ENCODE results near the gene DHX36. TPM values are rescaled to one million over a fixed set of nuclear protein-coding genes. Genes with fewer than 3 reads are reported as not detected.

DHX36 gene
- total RNA-seq, 1 donor from 2014 or later, result 91.8 TPM

- Histone ChIP-seq H4K20me1 (ENCODE audit: low read depth) (peaks cover 5% of the 10 kb centered on the region), H3F3A (ENCODE audit: low read depth) (no peaks in the 10 kb centered on the region), H3K27ac (no peak overlapping the region), H3K4me3 (no peak overlapping the region), H3K36me3 (peaks cover 46% of the 10 kb centered on the region), H3K4me1 (no peaks in the 10 kb centered on the region), H3K27me3 (no peaks in the 10 kb centered on the region), H3K79me2 (ENCODE audit: low read depth) (peaks cover 23% of the 10 kb centered on the region), H3K4me2 (no peak overlapping the region), H3K9me3 (ENCODE audit: low read depth) (no peaks in the 10 kb centered on the region), H3K9ac (no peak overlapping the region), H2AFZ (replicated peaks) (no peak overlapping the region)
- DNase-seq (ENCODE audit: low spot score), result no peak
- TF ChIP-seq EZH2 (IDR thresholded peaks at IDR 0.05) (no peak), CTCF (IDR thresholded peaks at IDR 0.05) (no peak), EZH2phosphoT487 (IDR thresholded peaks at IDR 0.05) (no peak)
- Mint-ChIP-seq H3K4me3 (no peak overlapping the region), H3K36me3 (peaks cover 32% of the 10 kb centered on the region), H3K4me1 (no peaks in the 10 kb centered on the region), H3K27me3 (ENCODE audit: insufficient read depth, low read depth) (no peaks in the 10 kb centered on the region), H3K9me3 (peaks cover 2% of the 10 kb centered on the region), H3K27ac (no peak overlapping the region)
Observed at GRCh38 chr3:154274348-154274747, 49.9 kb downstream of the DHX36 start.

GRCh38 chr3:154273381-154273780 lies 50.9 kb downstream of the DHX36 start:
- DNase-seq (ENCODE audit: low spot score), result no peak
- Mint-ChIP-seq H3K4me1 (no peaks in the 10 kb centered on the region), H3K27ac (no peak overlapping the region), H3K27me3 (ENCODE audit: insufficient read depth, low read depth) (no peaks in the 10 kb centered on the region), H3K4me3 (no peak overlapping the region), H3K36me3 (peaks cover 42% of the 10 kb centered on the region), H3K9me3 (peaks cover 7% of the 10 kb centered on the region)
- no peak overlapping the region for H2AFZ ChIP-seq (replicated peaks)
- TF ChIP-seq CTCF (IDR thresholded peaks at IDR 0.05), result no peak
- TF ChIP-seq EZH2 (IDR thresholded peaks at IDR 0.05), result no peak
- TF ChIP-seq EZH2phosphoT487 (IDR thresholded peaks at IDR 0.05), result no peak
- peaks cover 5% of the 10 kb centered on the region for H4K20me1 ChIP-seq (ENCODE audit: low read depth)
- no peak overlapping the region for H3K4me2 ChIP-seq
- H3F3A ChIP-seq (ENCODE audit: low read depth), result no peaks in the 10 kb centered on the region
- H3K9me3 ChIP-seq (ENCODE audit: low read depth), result no peaks in the 10 kb centered on the region
- no peak overlapping the region for H3K9ac ChIP-seq
- H3K27me3 ChIP-seq, result no peaks in the 10 kb centered on the region
- H3K36me3 ChIP-seq, result peaks cover 56% of the 10 kb centered on the region
- peaks cover 32% of the 10 kb centered on the region for H3K79me2 ChIP-seq (ENCODE audit: low read depth)
- no peaks in the 10 kb centered on the region for H3K4me1 ChIP-seq
- no peak overlapping the region for H3K4me3 ChIP-seq
- H3K27ac ChIP-seq, result no peak overlapping the region

- Histone ChIP-seq H3F3A (ENCODE audit: low read depth) (peaks cover 4% of the 10 kb centered on the region), H4K20me1 (ENCODE audit: low read depth) (no peaks in the 10 kb centered on the region), H3K4me1 (peaks cover under 1% of the 10 kb centered on the region), H3K4me2 (no peak overlapping the region), H3K27me3 (no peaks in the 10 kb centered on the region), H3K36me3 (peaks cover 6% of the 10 kb centered on the region), H3K79me2 (ENCODE audit: low read depth) (no peaks in the 10 kb centered on the region), H3K9me3 (ENCODE audit: low read depth) (no peaks in the 10 kb centered on the region), H3K27ac (no peak overlapping the region), H2AFZ (replicated peaks) (no peak overlapping the region), H3K4me3 (no peak overlapping the region), H3K9ac (no peak overlapping the region)
- no peak overlapping the region for H3K27ac Mint-ChIP-seq
- TF ChIP-seq EZH2phosphoT487 (IDR thresholded peaks at IDR 0.05) (no peak), CTCF (IDR thresholded peaks at IDR 0.05) (no peak), EZH2 (IDR thresholded peaks at IDR 0.05) (no peak)
- no peaks in the 10 kb centered on the region for H3K9me3 Mint-ChIP-seq
- H3K4me3 Mint-ChIP-seq, result no peak overlapping the region
- DNase-seq (ENCODE audit: low spot score), result no peak
- peaks cover 40% of the 10 kb centered on the region for H3K36me3 Mint-ChIP-seq
- peaks cover 3% of the 10 kb centered on the region for H3K4me1 Mint-ChIP-seq
- no peaks in the 10 kb centered on the region for H3K27me3 Mint-ChIP-seq (ENCODE audit: insufficient read depth, low read depth)
Observed at GRCh38 chr3:154254527-154254926, 69.8 kb downstream of the DHX36 start.

All from neural progenitor cell (in vitro differentiated cells).